Non-pigmented ciliary epithelial cell (primary cell): ENCODE measurements around the gene ZCCHC17.
A peak's percentile ranks its signal among the peaks of the same experiment; 100 is the strongest.

Experiments
- DNase-seq: peaks from one replicate; pipeline ENCODE4 v3.0.0-alpha.2; 2010; ENCODE audit warnings: low read depth

The ZCCHC17 gene

DNA sequence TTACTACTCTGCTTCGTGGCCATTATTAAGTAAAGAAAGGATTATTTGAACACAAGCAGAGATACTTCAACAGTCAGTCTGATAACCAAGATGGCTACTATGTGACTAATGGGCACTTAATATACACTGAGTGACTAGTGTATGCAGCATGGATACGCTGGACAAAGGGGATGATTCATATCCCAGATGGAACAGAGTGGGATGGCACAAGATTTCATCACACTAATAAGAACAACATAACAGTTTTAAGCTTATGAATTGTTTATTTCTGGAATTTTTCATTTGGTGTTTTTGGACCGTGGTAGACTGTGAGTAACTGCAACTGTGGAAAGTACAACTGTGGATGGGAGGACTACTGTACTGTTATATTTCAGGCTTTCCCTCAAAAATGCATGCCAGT lies 9.4 kb downstream of the ZCCHC17 start:
- peak; percentile 93 for DNase-seq

DNA sequence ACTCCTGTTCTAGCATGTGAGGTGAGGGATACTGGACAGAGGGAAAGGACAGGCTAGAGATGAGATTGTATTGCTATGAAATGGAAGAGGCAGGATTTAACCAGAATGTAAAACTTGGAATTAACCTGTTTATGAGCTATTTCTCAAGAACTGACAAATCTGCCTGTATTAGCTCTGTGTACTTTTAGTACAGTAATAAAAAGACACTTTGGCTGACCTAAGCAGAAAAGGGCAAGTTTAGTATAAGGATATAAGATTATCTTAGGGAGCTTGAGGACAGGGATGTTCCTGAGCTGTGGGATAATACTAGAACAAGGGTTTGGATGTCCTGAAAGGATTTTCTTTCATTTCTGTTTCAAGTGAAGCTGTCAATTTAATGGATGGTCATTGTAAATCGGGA lies 11.2 kb downstream of the ZCCHC17 start:
- DNase-seq, result no peak

- DNase-seq, result no peak
These were observed 13.4 kb downstream of the ZCCHC17 start for GRCh38 chr1:31310198-31310597.

GRCh38 chr1:31315902-31316301 lies 19.1 kb downstream of the ZCCHC17 start:
- no peak for DNase-seq

DNA sequence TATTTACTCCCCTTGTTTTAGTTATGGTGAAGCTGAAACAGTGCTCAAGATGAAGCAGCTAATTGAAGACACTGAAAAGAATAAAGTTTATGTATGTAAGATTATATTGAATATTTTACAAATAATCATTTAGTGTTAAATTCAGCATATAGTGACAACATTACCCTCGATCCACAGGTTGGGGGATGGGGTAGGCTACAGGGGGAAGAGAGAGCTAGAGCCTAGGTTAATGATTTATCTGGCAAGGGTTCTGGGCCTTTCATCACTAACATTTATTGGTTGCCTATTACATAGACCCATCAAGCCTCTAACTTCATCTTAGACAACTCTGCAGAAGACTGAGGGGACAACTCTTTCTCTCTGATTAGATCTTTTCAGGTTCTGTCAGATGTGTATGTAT lies 21.3 kb downstream of the ZCCHC17 start:
- DNase-seq, result no peak

GRCh38 chr1:31324093-31324492 lies 27.3 kb downstream of the ZCCHC17 start:
- no peak for DNase-seq

DNA sequence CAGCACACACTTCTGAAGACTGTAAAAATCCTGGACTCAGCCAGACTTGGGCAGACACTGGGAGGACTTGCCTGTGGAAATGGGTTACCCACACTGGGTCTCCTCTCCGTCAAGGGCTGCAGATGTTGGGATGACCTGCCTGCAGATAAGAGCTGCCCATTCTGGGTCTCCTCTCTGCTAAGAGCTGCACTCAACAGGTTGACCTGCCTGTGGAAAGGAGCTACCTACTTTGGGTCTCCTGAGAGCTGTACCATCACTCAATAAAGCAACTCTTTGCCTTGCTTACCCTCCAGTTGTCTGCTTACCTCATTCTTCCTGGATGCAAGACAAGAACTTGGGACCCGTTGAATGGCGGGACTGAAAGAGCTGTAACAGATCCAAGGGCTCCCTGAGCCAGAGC lies 28.2 kb downstream of the ZCCHC17 start:
- no peak for DNase-seq

- DNase-seq, result no peak
These were observed 29.6 kb downstream of the ZCCHC17 start for GRCh38 chr1:31326461-31326860.

- no peak for DNase-seq
These were observed 30.5 kb downstream of the ZCCHC17 start for GRCh38 chr1:31327381-31327780.

- no peak for DNase-seq
These were observed 38.2 kb downstream of the ZCCHC17 start for GRCh38 chr1:31335007-31335406.

DNA sequence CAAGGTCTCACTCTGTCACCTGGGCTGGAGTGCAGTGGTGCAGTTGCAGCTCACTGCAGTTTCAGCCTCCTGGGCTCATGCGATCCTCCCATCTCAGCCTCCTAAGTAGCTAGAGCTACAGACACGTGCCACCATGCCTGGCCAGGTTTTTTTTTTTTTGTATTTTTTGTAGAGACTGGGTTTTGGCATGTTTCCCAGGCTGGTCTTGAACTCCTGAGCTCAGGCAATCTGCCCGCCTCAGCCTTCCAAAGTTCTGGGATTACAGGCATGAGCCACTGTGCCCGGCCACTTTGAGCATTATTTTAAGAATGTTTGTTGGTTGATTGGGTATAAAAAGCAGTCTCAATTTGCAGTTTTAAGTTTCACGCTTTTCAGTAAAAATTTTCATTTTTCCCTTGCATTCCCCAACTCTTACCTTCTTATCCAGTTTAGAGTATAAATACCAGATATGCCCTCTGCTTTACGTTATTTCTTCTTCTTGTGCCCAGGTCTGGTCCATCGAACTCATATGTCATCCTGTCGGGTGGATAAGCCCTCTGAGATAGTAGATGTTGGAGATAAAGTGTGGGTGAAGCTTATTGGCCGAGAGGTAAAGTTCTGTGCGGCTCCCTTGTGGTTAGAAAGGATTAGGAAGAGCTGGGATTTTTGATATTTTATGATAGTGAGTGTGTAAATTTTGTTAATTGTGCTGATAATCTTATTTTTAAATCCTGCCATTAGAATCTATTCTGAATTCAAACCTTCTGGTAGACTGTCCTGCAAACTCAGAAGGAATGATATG lies 40.0 kb downstream of the ZCCHC17 start:
- DNase-seq, result no peak

GRCh38 chr1:31344503-31344902 lies 47.7 kb downstream of the ZCCHC17 start:
- no peak for DNase-seq

DNA sequence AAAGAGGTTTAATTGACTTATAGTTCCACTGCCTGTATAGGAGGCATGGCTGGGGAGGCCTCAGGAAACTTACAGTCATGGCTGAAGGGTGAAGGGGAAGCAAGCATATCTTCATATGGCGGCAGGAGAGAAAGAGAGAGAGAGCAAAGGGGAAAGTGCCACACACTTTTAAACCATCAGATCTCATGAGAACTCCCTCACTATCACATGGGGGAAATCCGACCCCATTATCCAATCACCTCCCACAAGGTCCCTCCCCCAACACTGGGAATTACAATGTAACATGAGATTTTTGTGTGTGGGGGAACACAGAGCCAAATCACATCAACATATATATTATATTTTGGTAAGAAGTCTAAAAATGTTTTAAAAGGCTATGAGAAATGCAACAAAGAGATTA lies 48.8 kb downstream of the ZCCHC17 start:
- no peak for DNase-seq

- no peak for DNase-seq
These were observed 50.0 kb downstream of the ZCCHC17 start for GRCh38 chr1:31346785-31347184.

DNA sequence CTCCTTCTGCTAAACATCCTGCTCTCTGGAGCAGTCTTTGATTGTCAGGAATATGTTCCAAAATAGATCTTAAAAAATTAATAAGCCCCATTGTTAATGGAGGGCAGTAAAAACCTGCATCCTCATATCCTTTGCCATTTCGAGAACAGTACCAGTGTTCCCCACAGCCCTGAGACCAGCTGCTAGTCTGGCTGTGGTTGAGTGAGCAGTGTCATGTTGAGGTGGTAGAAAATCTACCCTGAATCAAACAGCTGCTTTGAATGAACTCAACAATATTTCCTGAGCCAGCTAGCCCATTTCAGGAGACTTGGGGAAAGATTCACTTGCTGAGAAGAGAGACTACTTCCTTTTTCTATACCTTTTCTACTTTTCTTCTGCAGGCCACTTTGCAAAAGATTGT lies 51.6 kb downstream of the ZCCHC17 start:
- no peak for DNase-seq

DNA sequence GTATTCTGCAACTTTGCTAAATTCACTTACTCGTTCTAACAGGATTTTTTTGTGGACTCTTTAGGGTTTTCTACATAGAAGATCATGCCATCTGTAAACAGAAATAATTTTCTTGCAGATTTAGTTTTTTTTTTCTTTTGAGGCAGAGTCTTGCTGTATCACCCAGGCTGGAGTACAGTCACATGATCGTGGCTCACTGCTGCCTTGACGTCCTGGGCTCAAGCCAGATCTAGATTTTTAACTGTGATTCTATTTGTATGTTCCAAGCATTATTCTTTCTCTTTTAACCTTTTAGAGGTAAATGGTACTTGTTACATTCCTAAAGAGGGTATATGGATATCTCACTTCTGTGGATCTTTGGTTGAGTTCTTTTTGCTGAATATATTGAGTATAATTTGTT lies 57.5 kb downstream of the ZCCHC17 start:
- DNase-seq, result no peak

DNA sequence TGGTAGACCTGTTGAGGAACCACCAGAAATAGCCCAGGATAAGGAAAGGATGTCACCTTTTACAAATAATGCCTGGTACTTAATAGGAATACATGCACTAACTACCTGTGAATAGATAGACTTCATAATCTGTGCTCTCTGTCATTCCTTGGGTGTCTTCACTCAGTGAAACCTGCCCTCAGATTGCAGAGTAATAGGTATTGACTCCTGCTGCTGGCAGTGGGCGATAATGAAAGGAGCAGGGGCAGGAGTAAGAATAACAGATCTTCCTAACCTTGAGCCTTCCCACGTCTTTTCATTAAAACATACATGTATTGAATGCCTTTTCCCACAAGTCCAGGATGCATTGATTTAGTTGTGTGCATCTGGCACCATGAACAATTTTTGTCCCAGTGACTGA lies 59.6 kb downstream of the ZCCHC17 start:
- DNase-seq, result no peak

DNA sequence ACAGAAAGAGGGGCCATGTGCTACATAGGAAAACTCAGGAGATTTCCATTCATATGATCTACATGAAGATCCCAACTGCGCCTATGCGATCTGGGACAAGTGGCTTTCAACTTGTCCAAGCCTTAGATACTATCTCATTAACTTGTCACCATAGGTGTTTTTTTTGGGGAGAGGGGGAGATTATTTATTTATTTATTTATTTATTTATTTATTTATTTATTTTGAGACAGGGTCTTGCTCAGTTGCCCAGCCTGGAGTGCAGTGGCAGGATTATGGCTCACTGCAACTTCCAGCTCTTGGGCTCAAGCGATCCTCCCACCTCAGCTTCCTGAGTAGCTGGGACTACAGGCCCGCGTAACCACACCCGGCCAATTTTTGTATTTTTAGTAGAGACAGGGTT lies 64.8 kb downstream of the ZCCHC17 start:
- DNase-seq, result no peak

- no peak for DNase-seq
These were observed 65.2 kb downstream of the ZCCHC17 start for GRCh38 chr1:31362032-31362431.

GRCh38 chr1:31364561-31365250 lies 67.9 kb downstream of the ZCCHC17 start:
- DNase-seq, result no peak

GRCh38 chr1:31366796-31367195 lies 70.0 kb downstream of the ZCCHC17 start:
- no peak for DNase-seq

DNA sequence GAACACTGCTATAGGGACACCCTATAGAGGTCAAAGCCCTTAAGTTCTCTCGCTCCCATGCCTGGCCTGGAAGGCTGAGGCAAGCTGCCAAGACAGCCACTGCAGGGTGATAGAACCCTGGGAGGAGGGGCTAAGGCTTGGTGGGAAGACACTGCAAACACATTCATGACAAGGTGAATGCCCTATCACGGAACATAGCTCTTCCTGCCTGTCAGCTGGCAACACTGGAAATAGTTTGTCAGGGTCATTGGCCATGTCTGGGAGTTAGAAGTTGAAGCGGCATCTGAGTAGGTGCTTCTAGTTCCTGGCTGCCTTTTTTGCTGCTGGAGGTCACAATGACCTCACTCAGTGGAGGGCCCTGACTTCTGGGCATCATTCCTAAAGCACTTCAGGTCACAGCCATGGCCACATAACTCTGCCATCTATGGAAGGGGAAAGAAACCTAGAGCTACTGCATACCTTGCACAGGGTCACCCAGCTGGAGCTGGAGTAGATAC lies 71.8 kb downstream of the ZCCHC17 start:
- no peak for DNase-seq

DNA sequence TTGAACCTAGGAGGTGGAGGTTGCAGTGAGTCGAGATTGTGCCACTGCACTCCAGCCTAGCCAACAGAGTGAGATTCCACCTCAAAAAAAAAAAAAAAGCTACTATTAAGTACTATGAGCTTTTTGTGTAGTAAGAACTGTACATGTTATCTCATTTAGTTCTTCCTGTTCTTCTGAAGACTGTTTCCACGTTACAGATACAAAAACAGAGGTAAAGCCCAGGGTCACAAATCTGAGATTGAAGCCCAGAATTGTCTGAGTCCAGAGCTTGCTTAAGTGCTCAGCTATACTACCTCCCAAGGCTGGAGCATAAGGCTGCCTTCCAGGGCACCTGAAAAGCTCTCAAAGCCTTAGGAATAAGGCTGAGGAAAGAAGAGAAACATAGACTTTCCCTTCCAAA lies 73.2 kb downstream of the ZCCHC17 start:
- DNase-seq, result no peak

DNA sequence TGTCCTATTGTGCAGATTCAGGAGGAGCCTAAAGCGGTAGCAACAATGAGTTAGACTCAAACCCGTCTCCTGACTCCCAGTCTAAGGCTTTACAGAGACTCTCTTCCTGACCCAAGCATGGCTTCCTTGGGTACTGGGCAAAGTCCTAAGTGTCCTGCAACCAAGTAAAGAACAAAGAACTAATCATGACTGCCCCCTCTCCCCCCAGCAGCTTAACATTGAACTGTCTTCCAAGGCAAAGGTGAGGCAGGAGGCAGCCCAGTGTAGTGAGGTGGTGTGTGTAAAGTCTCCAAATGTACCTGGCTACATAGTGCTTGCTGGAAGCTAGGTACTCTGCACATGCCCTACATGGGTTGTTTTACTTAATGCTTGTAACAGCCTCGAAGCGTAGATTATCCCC lies 73.7 kb downstream of the ZCCHC17 start:
- DNase-seq, result no peak
